Stimulated activated CD4-positive, alpha-beta T cell treated with anti-CD3 and anti-CD28 coated beads, Interleukin-4, amount 100 ng/mL, for 1 hour (primary cell): ENCODE data around the gene BEAN1.
A peak's percentile ranks its signal among the peaks of the same experiment; 100 is the strongest.

Source experiments
- DNase-seq: peaks from one replicate; pipeline ENCODE4 v3.0.0-alpha.2; 2020

BEAN1 gene

GRCh38 chr16:66395806-66396555 is 31.1 kb upstream of the BEAN1 start:
- DNase-seq, result no peak

DNA sequence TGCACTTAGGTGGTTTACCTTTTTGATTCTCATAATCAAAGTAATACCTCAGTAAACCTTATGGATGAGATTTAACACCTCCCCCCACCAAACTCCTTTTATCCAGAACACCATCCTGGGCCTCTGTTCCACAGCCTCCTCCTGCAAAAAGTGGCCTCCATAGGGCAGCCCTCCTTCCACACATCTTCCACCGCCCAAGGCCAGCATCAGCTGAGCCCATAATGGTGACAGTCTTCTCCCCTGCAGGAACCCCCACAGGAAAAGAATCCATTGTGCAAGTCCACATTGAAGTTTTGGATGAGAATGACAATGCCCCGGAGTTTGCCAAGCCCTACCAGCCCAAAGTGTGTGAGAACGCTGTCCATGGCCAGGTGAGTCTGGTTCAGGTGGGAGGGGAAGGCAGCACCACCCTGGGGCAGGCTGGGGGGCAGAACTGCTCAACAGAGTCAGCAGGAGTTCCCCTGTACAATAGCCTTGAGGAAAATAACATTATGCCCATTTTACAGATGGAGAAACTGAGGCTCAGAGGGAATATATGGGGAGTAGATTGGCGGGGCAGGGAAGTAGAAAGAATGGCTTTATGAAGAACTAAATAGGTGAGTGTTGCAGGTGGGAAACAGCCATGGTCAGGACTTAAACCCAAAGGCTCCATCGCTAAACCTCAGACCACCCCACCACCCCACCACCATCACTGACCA is 29.2 kb upstream of the BEAN1 start:
- no peak for DNase-seq

- no peak for DNase-seq
Measured at GRCh38 chr16:66399031-66399430, 28.1 kb upstream of the BEAN1 start.

- no peak for DNase-seq
Measured at GRCh38 chr16:66399930-66400329, 27.2 kb upstream of the BEAN1 start.

DNA sequence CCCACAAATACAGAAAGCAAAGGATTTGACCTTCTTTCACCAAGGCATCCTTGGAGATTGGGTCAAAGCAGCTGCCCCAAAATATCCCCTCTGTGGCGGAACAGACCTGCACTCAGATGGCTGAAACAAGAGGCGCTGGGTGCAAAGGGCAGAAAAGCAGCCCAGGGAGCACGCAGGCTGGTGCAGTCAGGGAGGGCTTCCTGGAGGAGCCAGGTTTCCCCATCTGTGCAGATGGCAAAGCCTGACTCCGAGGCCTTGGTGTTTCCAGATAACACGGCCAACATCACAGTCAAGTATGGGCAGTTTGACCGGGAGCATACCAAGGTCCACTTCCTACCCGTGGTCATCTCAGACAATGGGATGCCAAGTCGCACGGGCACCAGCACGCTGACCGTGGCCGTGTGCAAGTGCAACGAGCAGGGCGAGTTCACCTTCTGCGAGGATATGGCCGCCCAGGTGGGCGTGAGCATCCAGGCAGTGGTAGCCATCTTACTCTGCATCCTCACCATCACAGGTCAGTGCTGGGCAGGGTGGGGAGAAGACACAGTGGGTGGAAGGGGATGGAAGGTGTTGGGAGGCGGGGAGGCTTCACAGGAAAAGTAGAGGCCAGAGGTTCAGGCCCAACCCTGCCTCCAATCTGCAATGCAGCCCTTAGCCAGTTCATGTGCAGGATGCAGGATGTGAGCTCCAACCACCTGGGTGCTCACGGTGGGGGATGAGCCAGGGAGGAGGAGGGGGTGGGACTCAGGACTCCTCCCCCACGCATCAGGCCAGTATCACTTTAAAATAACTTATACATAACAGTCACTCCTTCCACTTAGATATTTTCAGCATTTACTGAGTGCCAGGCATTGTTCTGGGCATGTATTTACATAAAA is 26.4 kb upstream of the BEAN1 start:
- DNase-seq, result no peak

DNA sequence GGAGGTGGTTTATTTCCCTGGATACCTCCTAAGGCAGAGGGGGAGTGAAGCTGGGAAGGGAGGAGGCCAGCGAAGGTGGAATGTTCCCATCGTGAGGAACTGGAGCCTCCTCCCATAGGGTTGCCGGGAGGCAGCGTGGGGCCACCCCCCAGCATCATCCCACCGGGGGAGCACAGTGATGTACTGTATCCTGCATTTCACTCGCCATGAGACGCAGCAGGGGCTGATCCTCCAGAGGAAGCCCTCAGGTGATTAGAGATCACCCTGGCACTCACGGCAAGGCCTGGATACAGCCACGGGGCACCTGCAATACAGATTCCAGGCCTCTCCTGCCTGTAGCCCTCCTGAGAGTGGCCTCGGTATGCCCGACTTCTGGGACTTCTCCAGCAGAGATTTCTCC is 25.5 kb upstream of the BEAN1 start:
- DNase-seq, result no peak

- DNase-seq, result no peak
Measured at GRCh38 chr16:66402166-66402565, 24.9 kb upstream of the BEAN1 start.

- no peak for DNase-seq
Measured at GRCh38 chr16:66402591-66403230, 24.4 kb upstream of the BEAN1 start.

GRCh38 chr16:66403531-66404145 is 23.5 kb upstream of the BEAN1 start:
- no peak for DNase-seq

GRCh38 chr16:66405057-66405783 is 21.9 kb upstream of the BEAN1 start:
- DNase-seq, result no peak

- peak; percentile 89 for DNase-seq
Measured at GRCh38 chr16:66406534-66407221, 20.4 kb upstream of the BEAN1 start.

DNA sequence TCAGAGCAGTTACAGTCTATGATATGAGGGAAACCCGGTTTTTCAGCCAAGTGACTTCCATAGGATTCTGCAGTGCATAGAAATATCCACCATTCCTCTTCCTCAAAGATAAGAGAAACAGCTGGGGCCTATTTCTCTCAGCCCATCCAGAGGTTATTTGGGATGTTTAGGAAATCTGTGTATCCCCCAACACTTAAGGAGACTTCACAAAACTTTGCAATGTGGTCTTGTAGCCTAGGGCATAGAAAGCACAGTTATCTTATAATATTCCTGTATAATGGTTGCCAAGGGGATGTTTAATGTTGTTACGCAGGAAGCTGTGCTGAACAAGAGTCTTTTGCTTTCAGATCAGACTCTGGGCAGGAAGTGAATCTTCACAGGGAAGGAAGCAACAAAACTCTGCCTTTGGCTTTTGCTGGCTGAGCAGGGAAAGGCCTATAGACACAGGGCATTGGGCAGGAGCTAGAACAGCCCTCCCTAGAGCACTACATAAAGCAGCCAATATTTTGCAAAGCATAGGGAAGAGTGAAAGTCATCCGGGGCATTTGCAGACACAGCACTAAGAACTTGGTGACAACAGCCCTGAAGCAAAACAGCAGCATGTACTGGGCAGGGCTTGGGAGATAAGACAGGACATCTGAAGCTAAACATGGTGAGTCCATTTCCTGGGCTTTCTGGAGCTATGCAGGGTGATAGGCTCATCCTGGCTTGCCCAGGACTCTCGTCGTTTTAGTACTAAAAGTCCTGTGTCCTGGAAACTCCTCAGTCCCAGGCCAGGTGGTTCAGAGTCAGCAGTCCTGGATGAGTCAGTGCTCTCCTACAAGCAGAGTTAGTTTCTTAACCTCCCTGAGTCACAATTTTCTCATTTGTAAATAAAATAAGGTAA is 18.7 kb upstream of the BEAN1 start:
- peak; percentile 19 for DNase-seq

- no peak for DNase-seq
Measured at GRCh38 chr16:66409156-66409555, 17.9 kb upstream of the BEAN1 start.

DNA sequence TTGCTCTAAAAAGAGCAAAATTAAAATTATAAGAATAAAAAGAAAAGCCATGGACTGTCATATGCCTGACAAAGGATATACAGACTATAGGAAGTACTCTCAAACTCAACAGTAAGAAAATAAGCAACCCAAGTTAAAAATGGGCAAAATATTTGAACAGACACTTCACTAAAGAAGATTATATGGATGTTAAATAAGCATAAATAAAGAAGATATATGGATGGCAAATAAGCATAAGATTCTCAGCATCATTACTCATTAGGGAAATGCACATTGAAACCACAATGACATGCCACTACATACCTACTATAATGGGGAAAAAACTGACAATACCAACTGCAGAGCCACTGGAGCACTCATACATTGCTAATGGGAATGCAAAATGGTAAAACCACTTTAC is 14.9 kb upstream of the BEAN1 start:
- DNase-seq, result no peak

- DNase-seq, result no peak
Measured at GRCh38 chr16:66414891-66415290, 12.2 kb upstream of the BEAN1 start.

GRCh38 chr16:66416136-66416535 is 11.0 kb upstream of the BEAN1 start:
- DNase-seq, result no peak

DNA sequence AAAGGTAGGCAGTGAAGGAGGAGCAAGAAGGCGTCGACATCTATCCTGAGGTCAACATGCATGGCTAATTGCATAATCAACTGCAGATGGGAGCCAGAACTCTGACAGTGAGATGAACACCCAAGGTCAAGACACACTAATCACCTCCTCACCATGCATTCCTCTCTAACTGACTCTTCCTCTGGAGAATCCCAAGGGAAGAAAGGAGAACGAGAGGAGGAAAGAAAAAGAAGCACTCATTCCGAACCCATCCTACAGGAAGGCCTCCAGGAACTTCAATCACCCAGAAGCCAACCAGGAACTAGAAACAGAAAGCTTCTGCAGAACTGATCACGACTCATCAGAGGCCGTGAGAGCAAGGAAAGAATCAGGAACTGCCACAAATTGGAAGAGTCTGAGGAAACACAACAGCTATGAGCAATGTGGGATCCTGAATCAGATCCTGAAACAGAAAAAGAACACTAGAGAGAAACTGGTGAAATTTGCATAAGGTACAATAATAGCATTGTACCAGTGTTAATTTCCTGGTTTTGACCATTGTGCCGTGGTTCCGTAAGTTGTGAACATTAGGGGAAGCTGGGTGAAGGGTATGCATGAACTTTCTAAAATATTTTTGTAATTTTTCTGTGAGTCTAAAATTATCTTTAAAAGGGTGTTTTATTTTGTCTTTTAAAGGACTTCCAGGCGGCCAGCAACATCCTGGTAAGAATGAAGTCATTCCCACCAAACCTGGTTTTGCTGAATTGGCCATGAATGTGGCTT is 10.0 kb upstream of the BEAN1 start:
- no peak for DNase-seq

DNA sequence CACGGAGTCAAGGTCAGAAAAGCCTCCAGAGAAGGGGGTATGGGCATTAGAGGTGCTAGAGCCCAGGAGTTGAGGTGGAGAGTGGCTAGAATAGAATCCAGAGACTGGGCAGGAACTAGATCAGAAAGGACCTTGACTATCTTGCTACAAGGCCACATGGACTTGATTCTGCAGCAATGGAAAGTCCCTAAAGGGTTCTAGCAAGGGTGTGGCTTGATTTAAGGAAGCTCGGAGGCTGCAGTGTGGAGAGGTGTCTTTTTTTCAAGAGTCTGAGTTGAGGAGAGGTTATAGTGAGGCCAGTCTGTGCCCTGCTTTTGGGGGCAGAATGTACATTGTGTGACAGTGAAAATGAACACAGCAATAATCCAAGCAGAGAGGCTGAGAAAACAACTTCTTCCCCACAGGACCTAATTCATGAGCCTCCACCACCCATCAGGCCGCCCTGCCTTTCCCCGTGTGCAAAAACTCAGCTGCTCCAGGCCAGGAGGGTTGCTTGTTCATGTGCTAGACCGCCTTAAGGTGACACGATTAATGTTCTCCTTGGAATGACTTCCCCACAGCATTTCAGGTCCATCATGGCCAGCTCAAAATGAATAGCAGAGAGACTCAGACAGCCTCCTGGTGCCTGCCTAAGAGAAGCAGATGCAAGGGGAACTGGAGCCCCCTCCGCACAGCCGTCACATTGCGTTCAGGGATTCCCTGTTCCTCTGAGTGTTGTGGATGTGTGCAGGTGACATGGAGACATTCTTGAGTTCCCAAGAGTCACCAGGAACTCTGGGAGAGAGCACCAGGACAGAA is 8.7 kb upstream of the BEAN1 start:
- DNase-seq, result no peak

- DNase-seq, result no peak
Measured at GRCh38 chr16:66419527-66419926, 7.6 kb upstream of the BEAN1 start.
